ENCODE results near the gene PAX3.

DNA sequence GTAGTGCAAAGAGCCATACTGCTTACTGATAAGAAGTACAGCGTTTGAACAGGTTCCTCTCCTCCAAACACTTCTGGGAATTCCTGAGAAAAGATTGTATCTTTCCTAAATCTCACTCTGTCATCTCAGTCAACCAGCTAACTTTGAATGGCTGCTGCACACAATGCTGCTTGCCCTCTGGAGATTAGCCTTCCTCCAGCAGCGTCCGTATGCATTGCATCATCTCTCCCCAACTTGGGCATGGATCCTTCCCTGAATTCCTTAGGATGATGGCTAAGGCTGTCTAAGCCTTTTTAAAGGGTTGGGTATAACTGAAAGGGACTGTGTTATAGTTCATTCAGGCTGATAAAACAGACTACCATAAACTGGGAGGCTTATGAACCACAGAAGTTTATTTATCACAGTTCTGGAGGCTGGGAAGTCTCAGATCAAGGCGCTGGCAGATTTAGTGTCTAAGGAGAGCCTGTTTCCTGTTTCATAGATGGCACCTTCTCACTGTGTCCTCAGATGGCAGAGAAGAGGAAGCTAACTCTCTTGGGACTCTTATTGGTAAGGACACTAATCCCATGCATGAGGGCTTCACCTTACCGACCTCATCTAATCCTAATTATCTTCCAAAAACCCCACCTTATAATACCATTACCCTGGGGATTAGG, 105.3 kb downstream of the PAX3 start:
- TF ChIP-seq, protein P1, sequence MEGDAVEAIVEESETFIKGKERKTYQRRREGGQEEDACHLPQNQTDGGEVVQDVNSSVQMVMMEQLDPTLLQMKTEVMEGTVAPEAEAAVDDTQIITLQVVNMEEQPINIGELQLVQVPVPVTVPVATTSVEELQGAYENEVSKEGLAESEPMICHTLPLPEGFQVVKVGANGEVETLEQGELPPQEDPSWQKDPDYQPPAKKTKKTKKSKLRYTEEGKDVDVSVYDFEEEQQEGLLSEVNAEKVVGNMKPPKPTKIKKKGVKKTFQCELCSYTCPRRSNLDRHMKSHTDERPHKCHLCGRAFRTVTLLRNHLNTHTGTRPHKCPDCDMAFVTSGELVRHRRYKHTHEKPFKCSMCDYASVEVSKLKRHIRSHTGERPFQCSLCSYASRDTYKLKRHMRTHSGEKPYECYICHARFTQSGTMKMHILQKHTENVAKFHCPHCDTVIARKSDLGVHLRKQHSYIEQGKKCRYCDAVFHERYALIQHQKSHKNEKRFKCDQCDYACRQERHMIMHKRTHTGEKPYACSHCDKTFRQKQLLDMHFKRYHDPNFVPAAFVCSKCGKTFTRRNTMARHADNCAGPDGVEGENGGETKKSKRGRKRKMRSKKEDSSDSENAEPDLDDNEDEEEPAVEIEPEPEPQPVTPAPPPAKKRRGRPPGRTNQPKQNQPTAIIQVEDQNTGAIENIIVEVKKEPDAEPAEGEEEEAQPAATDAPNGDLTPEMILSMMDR (IDR thresholded peaks at IDR 0.05): no peak
- no peak for TF ChIP-seq POLR2A (IDR thresholded peaks at IDR 0.05)

Data from upper lobe of left lung (tissue), 4 donors.